ENCODE measurements around the gene SVOPL. TPM values are rescaled to one million over a fixed set of nuclear protein-coding genes. Genes with fewer than 3 reads are reported as not detected.

SVOPL gene
- total RNA-seq, 4 donors from 2014 or later: 0.19 to 1.9 (median 0.86) TPM; not detected in 1

DNA sequence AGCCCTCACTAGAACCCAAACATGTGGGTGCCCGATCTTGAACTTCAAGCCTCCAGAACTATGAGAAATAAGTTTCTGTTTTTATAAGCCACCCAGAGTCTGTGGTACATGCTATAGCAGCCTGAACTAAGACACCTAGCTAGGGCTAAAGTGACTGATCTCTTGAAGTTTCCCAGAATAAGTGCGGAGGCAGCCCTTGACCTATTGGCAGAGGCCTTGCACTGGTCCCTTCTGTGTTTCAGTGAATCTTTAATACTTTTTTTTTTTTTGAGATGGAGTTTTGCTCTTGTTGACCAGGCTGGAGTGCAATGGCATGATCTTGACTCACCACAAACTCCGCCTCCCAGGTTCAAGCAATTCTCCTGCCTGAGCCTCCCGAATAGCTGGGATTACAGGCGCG, 85.1 kb downstream of the SVOPL start:
- DNase-seq (ENCODE audit: low spot score in 2 of 2): no peak
- no peak overlapping the region for H3K4me3 ChIP-seq
- H3K27me3 ChIP-seq: no peaks in the 10 kb centered on the region
- no peak overlapping the region for H3K27ac ChIP-seq
- WGBS: 97% methylated on average over 6 of the region's 6 CpGs
- no peaks in the 10 kb centered on the region for H3K9me3 ChIP-seq
- TF ChIP-seq, protein P1, sequence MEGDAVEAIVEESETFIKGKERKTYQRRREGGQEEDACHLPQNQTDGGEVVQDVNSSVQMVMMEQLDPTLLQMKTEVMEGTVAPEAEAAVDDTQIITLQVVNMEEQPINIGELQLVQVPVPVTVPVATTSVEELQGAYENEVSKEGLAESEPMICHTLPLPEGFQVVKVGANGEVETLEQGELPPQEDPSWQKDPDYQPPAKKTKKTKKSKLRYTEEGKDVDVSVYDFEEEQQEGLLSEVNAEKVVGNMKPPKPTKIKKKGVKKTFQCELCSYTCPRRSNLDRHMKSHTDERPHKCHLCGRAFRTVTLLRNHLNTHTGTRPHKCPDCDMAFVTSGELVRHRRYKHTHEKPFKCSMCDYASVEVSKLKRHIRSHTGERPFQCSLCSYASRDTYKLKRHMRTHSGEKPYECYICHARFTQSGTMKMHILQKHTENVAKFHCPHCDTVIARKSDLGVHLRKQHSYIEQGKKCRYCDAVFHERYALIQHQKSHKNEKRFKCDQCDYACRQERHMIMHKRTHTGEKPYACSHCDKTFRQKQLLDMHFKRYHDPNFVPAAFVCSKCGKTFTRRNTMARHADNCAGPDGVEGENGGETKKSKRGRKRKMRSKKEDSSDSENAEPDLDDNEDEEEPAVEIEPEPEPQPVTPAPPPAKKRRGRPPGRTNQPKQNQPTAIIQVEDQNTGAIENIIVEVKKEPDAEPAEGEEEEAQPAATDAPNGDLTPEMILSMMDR (IDR thresholded peaks at IDR 0.05): no peak
- TF ChIP-seq EP300 (IDR thresholded peaks at IDR 0.05) (no peak), POLR2A (IDR thresholded peaks at IDR 0.05) (no peak), POLR2AphosphoS5 (IDR thresholded peaks at IDR 0.05) (no peak)
- no peaks in the 10 kb centered on the region for H3K36me3 ChIP-seq
- no peaks in the 10 kb centered on the region for H3K4me1 ChIP-seq

DNA sequence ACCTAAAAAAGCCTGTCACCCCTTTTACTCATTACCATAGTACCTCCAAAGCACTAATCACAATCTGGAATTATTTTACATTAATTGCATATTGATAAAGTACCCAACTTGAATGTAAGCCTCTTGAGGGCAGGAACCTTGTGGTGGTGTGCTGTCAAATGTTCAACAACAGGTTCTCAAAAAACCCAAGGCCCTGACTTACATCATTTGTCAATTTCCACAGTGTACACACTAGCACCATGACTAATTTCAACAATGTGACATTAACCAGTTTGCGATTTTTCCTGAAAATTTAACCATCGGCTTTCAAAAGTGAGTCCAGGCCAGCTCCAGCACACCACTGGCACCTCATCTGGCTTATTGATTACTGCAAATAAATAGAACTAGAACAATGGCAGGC, 87.5 kb downstream of the SVOPL start:
- TF ChIP-seq, protein P1 (IDR thresholded peaks at IDR 0.05): no peak
- no peak for TF ChIP-seq POLR2AphosphoS5 (IDR thresholded peaks at IDR 0.05)
- no peak for TF ChIP-seq POLR2A (IDR thresholded peaks at IDR 0.05)
- no peak for TF ChIP-seq EP300 (IDR thresholded peaks at IDR 0.05)
- no peak for DNase-seq (ENCODE audit: low spot score in 2 of 2)
- Histone ChIP-seq H3K27me3 (no peaks in the 10 kb centered on the region), H3K4me1 (no peaks in the 10 kb centered on the region), H3K4me3 (no peak overlapping the region), H3K27ac (no peak overlapping the region), H3K9me3 (no peaks in the 10 kb centered on the region), H3K36me3 (no peaks in the 10 kb centered on the region)
- WGBS: 85% methylated on average over 2 of the region's 2 CpGs

DNA sequence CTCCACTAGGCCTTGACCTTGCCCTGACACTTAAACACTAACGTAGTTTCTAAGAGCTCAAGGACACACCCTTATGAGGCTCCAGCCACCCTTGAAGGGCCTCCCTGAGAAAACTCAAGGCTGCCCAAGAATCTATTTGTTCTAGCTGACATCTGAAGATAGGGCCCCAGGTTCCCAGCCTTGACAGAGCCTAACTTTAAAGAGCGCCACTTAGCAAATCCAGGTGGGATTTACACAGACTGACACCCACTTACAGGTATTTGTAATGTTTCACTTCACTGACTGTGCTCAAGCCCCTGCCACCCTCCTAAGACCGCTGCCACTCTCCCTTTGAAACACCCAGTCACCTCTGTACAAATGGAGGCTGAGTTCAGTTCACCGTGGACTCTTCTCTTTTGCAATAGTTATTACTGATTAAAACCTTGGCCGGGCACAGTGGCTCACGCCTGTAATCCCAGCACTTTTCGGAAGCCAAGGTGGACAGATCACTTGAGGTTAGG, 90.4 kb downstream of the SVOPL start:
- H3K27ac ChIP-seq: no peak overlapping the region
- 85% methylated on average over 7 of the region's 7 CpGs for WGBS
- no peaks in the 10 kb centered on the region for H3K4me1 ChIP-seq
- no peak for TF ChIP-seq EP300 (IDR thresholded peaks at IDR 0.05)
- no peaks in the 10 kb centered on the region for H3K27me3 ChIP-seq
- DNase-seq (ENCODE audit: low spot score in 2 of 2): no peak
- H3K36me3 ChIP-seq: no peaks in the 10 kb centered on the region
- H3K4me3 ChIP-seq: no peak overlapping the region
- H3K9me3 ChIP-seq: no peaks in the 10 kb centered on the region

DNA sequence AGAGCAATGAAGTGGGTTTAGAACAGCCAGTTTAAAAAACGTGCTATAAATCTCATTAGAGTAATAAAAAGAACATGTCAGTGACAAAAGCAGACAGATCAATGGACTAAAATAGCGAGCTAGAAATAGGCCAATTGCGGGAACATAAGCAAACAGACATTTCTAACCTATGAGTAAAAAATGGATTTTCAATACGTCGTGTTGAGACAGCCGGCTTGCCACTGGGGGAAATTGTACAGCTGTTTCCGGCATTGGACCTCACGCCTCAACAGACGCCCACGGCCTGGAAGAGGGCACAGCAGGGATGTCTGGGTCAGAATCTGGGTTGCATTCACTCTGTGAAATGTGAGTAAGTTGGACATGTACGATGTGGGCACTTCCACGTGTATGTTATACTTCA, 92.9 kb downstream of the SVOPL start:
- Histone ChIP-seq H3K27me3 (no peaks in the 10 kb centered on the region), H3K9me3 (no peaks in the 10 kb centered on the region), H3K27ac (no peak overlapping the region), H3K36me3 (no peaks in the 10 kb centered on the region), H3K4me1 (no peaks in the 10 kb centered on the region), H3K4me3 (no peak overlapping the region)
- 39% methylated on average over 12 of the region's 12 CpGs for WGBS
- TF ChIP-seq EP300 (IDR thresholded peaks at IDR 0.05): no peak
- TF ChIP-seq POLR2A (IDR thresholded peaks at IDR 0.05): no peak
- no peak for TF ChIP-seq POLR2AphosphoS5 (IDR thresholded peaks at IDR 0.05)
- TF ChIP-seq, protein P1 (IDR thresholded peaks at IDR 0.05): no peak
- no peak for DNase-seq (ENCODE audit: low spot score in 2 of 2)

DNA sequence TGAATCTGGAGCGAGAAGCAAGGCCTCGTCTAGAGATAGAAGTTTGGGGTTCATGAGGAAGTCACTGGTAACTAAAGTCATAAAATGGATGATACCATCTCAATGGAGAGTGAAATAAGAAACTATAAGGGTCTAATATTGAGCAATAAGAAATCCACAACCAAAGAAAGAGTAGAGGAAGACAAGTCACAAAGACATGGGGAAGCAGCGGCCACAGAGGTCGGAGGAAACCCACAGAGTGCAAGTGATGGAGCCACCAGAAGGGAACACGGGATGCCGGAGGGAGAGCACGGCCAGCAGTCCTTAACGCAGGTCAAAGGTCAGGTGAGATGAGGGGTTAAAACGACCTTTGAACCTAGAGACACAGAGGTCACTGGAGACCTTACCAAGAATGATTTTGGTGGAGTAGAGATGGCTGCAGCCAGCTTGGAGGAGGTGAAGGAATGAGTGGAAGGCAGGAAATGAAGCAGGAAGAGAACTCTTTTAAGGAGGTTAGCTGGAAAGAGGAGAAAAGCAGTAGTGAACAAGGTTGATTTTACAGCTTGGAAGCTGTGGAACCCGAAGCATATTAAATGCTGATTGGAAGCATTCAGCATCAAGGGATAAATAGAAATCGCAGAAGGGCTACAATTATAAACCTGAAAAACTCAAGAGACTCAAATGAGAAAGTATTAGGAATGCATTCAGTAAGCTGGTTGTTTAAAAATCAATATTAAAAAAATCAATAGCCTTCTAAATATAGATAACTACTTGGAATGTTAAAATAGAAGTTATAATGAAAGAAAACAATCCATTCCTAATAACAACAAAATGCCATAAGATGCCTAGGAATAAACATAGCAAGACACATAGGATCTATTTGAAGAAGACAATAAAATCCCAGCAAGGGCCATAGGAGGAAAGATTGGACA, 93.7 kb downstream of the SVOPL start:
- no peaks in the 10 kb centered on the region for H3K9me3 ChIP-seq
- H3K27me3 ChIP-seq: no peaks in the 10 kb centered on the region
- no peak for TF ChIP-seq POLR2A (IDR thresholded peaks at IDR 0.05)
- TF ChIP-seq, protein P1 (IDR thresholded peaks at IDR 0.05): no peak
- TF ChIP-seq EP300 (IDR thresholded peaks at IDR 0.05): no peak
- TF ChIP-seq POLR2AphosphoS5 (IDR thresholded peaks at IDR 0.05): no peak
- no peak for DNase-seq (ENCODE audit: low spot score in 2 of 2)
- no peak overlapping the region for H3K4me3 ChIP-seq
- 79% methylated on average over 11 of the region's 11 CpGs for WGBS
- no peak overlapping the region for H3K27ac ChIP-seq
- H3K4me1 ChIP-seq: no peaks in the 10 kb centered on the region
- no peaks in the 10 kb centered on the region for H3K36me3 ChIP-seq

Measured in suprapubic skin (tissue), 4 donors.